ENCODE data around the gene SOX13. TPM values are rescaled to one million over a fixed set of nuclear protein-coding genes. Genes with fewer than 3 reads are reported as not detected.
A peak's percentile ranks its signal among the peaks of the same experiment; 100 is the strongest.

SOX13 gene
- under 1 TPM; 0.10 to 0.17 TPM for total RNA-seq

DNA sequence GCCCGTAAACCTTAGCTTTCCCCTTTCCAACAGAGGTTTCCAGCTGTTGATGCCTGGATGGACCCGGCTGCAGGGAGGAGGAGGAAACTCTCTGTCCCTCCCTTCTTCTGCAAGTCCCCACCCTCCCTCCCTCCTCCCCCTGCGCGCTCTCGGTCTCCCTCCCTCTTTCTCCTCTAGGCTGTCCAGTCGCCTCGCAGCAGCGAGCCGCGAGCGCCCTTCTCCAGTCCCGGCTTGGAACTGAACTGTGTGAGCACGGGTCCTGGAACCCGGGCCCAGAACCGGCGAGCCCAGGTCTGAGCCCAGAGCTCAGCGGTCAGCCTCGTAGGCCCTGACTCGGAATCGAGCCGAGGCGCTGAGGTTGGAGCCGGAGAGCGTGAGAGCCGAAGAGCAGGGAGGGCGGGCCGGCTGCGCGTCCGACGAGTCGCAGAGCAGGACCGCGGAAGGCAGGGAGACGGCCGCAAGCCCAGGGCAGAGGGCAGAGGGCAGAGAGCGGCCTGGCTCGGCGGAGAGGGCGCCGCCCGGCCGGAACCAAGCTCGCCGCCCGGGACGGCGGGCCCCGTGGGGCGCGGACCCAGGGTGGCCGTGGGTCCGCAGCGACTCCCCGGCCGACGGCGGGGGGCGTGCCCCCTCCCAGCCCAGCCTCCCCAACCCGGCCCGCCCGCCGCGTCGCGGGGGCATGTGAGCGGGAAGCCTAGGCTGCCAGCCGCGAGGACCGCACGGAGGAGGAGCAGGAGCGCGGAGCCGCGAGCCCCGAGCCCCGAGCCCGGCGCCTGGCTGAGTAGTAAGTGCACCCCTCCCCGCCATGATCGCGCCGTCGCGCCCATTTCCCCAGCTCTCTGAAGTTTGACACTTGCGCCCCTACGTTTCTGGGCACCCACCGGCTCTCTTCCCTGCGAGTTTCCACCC lies at the start of gene SOX13:
TSS of gene SOX13 (plus strand) at position 185 of the 906 bp plus-strand sequence. CDS start 39,801 bp downstream, outside the sequence.
- intact Hi-C loops (cut with micrococcal nuclease): no loop called here
- H3K36me3 Mint-ChIP-seq (ENCODE audit: low read depth): no peaks in the 10 kb centered on the region
- CTCF ChIA-PET: no interaction called here
- H3K4me3 Mint-ChIP-seq: peak within 1 kb of the TSS; percentile 67
- H3K9me3 Mint-ChIP-seq: no peaks in the 10 kb centered on the region
- H3K4me1 Mint-ChIP-seq (ENCODE audit: low read depth): peaks cover 18% of the 10 kb centered on the region
- peaks cover 59% of the 10 kb centered on the region for H3K27me3 Mint-ChIP-seq (ENCODE audit: low read depth)
- no peak within 1 kb of the TSS for H3K27ac Mint-ChIP-seq
- peak; percentile 14 for DNase-seq

GRCh38 chr1:204025917-204026707 lies 46.8 kb upstream of the SOX13 start:
- CTCF ChIA-PET: no interaction called here
- H3K27me3 Mint-ChIP-seq (ENCODE audit: low read depth): peaks cover 3% of the 10 kb centered on the region
- H3K4me3 Mint-ChIP-seq: no peak overlapping the region
- H3K4me1 Mint-ChIP-seq (ENCODE audit: low read depth): no peaks in the 10 kb centered on the region
- H3K9me3 Mint-ChIP-seq: no peaks in the 10 kb centered on the region
- no peak overlapping the region for H3K27ac Mint-ChIP-seq
- intact Hi-C loops (cut with micrococcal nuclease): no loop called here
- H3K36me3 Mint-ChIP-seq (ENCODE audit: low read depth): no peaks in the 10 kb centered on the region
- DNase-seq: no peak

DNA sequence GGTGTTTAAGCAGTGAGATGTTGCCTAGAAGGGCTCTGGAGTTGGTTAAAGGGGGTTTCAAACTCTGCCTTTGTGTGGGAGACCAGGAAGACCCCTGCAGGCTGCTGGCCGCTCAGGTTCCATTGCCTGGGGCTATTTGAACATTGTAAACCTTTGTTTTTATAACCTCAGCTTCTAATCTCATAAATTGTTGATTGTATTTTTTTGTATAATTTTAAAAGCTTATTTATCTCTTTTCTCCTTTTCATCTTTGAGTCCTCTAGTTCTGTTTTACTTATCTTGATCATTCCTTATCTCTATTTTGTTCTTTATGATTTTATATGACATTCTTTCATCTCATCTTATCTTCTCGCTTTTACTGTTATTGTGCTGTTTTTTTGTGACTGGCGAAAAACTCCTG lies 45.5 kb upstream of the SOX13 start:
- no peaks in the 10 kb centered on the region for H3K36me3 Mint-ChIP-seq (ENCODE audit: low read depth)
- H3K27me3 Mint-ChIP-seq (ENCODE audit: low read depth): peaks cover 6% of the 10 kb centered on the region
- H3K4me3 Mint-ChIP-seq: no peak overlapping the region
- H3K27ac Mint-ChIP-seq: no peak overlapping the region
- no peaks in the 10 kb centered on the region for H3K9me3 Mint-ChIP-seq
- intact Hi-C loops (cut with micrococcal nuclease): no loop called here
- CTCF ChIA-PET: no interaction called here
- DNase-seq: no peak
- H3K4me1 Mint-ChIP-seq (ENCODE audit: low read depth): no peaks in the 10 kb centered on the region

DNA sequence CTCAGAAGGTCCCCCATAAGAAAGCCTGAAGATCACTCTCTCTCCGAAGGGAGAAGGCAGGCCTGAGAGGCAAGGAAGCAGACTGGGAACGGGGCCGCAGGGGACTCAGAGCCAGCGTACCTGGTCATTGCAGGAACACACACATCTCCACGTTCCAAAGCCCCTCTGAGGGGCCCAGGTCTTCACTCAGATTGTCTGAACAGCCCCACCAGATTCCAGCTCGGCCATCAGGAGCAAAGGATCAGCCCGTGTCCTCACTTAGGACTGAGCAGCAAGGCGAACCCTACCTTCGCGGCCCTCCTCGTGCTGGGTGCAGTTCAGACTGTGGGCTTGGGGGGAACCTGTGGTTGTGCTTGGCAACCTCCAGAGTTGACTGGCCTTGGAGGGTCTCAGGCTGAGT lies 43.9 kb upstream of the SOX13 start:
- intact Hi-C loops (cut with micrococcal nuclease): no loop called here
- no peak overlapping the region for H3K4me3 Mint-ChIP-seq

DNA sequence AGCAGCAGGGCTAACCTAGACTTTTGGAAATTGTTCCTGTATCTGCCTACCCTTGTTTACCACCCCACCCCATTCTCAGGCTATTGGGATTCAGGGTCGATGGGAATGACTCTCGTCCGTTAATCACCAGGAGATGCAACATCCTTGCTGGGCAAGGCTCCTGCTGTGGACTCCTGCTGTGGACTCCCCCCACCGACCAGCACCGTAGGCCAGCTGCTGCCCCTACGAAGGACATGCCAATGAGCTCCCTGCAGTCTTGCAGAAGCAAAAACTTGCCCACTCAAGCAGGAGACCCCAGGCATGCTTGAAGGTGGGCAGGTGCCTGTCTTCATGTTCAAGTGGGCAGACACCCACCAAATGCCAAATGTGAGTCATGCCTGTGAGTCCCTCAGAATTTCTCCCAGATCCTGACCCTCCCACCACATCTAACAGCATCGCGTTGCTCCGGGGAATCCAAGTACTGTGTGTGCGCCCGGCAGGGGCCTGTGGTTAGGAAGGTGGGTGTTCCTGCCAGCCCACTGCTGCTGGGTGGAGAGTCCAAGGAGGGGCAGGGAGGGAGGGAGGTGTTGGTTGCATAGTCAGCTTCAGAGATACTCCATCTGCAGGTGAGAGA lies 41.7 kb upstream of the SOX13 start:
- DNase-seq: no peak
- H3K27ac Mint-ChIP-seq: no peak overlapping the region
- no peak overlapping the region for H3K4me3 Mint-ChIP-seq
- H3K9me3 Mint-ChIP-seq: no peaks in the 10 kb centered on the region
- H3K36me3 Mint-ChIP-seq (ENCODE audit: low read depth): no peaks in the 10 kb centered on the region
- intact Hi-C loops (cut with micrococcal nuclease): no loop called here
- H3K4me1 Mint-ChIP-seq (ENCODE audit: low read depth): no peaks in the 10 kb centered on the region
- peaks cover 6% of the 10 kb centered on the region for H3K27me3 Mint-ChIP-seq (ENCODE audit: low read depth)
- CTCF ChIA-PET: interaction anchor here (0.6 to 0.7 kb wide), 2 partner anchors 82 to 150 kb away, joined by 3 to 4 read pairs; no protein-coding TSS in a partner anchor

More for the DNA sequence above, 43.9 kb upstream of the SOX13 start:
- peaks cover 9% of the 10 kb centered on the region for H3K27me3 Mint-ChIP-seq (ENCODE audit: low read depth)
- no peak for DNase-seq
- no peaks in the 10 kb centered on the region for H3K4me1 Mint-ChIP-seq (ENCODE audit: low read depth)
- H3K27ac Mint-ChIP-seq: no peak overlapping the region
- no peaks in the 10 kb centered on the region for H3K36me3 Mint-ChIP-seq (ENCODE audit: low read depth)
- CTCF ChIA-PET: no interaction called here
- no peaks in the 10 kb centered on the region for H3K9me3 Mint-ChIP-seq

DNA sequence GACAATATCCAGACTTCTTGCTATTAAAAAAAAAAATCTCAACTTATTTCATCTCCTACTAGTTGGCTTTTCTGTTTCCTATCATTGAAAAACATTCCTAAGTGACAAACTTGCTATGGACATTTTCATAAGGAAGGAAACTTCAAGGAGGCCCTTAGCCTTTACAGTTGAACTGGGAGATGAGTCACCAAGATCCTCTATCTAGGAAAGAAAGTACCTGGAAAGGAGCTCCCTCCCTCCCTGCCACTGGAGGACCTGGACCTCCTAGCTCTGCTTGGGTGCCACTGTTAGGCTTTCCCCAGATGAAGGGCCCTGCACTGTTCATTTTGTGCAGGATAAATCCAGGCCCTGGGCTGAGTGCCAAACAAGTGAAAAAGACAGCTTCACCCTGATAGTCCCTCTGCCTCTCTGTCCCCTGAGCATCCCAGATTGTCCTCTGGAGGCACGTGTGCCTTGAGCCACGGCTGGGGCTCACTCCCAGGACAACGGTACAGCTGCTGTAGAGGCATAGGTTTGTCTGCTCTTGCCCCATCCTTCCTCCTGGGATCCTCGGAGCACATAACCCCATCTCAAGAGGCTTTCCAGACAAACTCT lies 40.2 kb upstream of the SOX13 start:
- Mint-ChIP-seq H3K27me3 (ENCODE audit: low read depth) (peaks cover 6% of the 10 kb centered on the region), H3K4me3 (no peak overlapping the region), H3K27ac (no peak overlapping the region), H3K4me1 (ENCODE audit: low read depth) (no peaks in the 10 kb centered on the region), H3K36me3 (ENCODE audit: low read depth) (no peaks in the 10 kb centered on the region), H3K9me3 (no peaks in the 10 kb centered on the region)
- intact Hi-C loops (cut with micrococcal nuclease): no loop called here
- no peak for DNase-seq
- CTCF ChIA-PET: interaction anchor here (0.7 kb wide), 2 partner anchors 125 to 176 kb away, joined by 4 to 6 read pairs; no protein-coding TSS in a partner anchor

DNA sequence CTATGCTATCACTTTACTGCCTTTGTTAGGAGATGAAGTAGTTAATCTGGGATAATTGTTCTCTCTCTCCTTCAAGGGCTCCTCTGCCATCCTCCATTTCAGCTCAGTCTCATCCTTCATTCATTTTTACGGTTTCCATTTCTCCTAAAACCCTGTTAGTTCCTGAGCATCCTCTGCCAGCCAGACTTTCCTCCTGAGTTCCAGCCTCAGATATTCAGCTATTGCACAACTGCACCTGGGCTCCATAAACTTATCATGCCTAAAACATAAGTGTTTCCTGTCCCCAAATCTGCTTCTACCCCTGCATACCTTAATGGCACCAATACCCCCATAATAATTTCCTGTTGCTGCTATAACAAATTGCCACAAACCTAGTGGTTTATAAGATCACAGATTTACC lies 39.6 kb upstream of the SOX13 start:
- DNase-seq: no peak
- Mint-ChIP-seq H3K27ac (no peak overlapping the region), H3K4me1 (ENCODE audit: low read depth) (no peaks in the 10 kb centered on the region), H3K4me3 (no peak overlapping the region), H3K36me3 (ENCODE audit: low read depth) (no peaks in the 10 kb centered on the region), H3K9me3 (no peaks in the 10 kb centered on the region), H3K27me3 (ENCODE audit: low read depth) (peaks cover 6% of the 10 kb centered on the region)
- intact Hi-C loops (cut with micrococcal nuclease): no loop called here
- CTCF ChIA-PET: interaction anchor here (0.7 kb wide), 1 partner anchor 175 kb away, joined by 6 read pairs; no protein-coding TSS in a partner anchor

DNA sequence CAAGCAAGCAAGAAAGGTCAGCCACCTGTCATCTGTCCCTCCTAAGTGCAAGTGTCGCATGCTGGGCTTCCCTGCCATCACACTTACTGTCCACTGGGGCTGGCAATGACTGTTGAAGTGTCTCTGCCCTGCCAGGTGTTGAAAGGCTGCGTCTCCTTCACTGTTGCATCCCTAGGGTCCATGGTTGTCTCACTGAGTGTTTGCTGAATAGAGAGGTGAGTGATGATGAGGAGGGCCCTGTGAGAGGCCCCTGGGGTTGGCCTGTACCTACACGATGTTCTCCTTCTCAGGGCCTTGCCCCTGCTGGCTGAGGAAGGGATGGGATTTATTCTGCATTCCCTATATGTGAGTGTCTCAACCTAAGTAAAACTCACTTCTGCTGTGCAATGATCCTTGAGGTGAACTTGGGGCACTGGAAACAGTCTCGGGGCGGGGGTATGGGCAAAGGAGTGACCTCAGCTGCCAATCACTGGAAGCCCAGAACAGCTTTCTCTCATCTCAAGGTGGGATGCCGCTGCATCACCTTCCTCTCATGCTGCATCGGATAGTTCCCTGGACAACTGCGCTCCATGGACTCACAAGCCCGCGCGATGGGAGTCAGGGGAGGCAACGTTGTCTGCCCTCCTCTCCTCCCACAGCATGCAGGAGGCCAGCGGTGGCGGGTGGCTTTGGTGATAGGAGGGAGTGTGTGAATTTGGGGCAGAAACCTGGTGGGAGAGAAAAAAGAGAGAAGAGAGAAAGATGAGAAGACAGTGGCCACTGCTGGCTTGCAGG lies 35.8 kb upstream of the SOX13 start:
- Mint-ChIP-seq H3K27me3 (ENCODE audit: low read depth) (peaks cover 4% of the 10 kb centered on the region), H3K4me1 (ENCODE audit: low read depth) (no peaks in the 10 kb centered on the region), H3K4me3 (no peak overlapping the region), H3K27ac (no peak overlapping the region), H3K9me3 (no peaks in the 10 kb centered on the region), H3K36me3 (ENCODE audit: low read depth) (no peaks in the 10 kb centered on the region)
- CTCF ChIA-PET: no interaction called here
- DNase-seq: no peak
- intact Hi-C loops (cut with micrococcal nuclease): no loop called here

DNA sequence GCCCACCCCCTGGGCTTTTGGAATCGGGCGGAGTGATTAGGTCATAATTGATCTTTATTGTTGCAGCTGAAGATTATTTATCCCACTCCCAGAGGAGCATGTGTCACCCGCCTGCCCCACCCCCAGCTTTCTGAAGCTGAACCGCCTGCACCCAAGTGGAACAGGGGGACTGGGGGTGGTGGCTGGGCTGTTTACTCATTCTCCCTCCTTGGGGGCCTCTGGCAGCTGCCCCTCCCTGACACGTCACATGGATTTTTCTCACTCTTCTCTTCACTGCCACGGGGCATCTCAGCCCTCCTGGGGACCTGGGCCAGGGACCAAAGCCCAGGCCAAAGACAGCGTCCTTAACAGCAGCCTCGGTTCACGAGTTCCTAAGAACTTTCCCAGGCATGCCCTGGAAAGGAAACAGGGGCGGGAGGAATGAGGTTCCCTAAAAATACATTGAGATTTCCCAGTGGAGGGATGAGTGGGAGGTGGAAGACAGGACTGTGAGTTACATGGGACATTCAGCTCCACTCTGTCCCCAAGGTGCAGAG lies 31.6 kb upstream of the SOX13 start:
- Mint-ChIP-seq H3K36me3 (ENCODE audit: low read depth) (no peaks in the 10 kb centered on the region), H3K27me3 (ENCODE audit: low read depth) (peaks cover 4% of the 10 kb centered on the region), H3K9me3 (no peaks in the 10 kb centered on the region), H3K27ac (no peak overlapping the region), H3K4me3 (no peak overlapping the region), H3K4me1 (ENCODE audit: low read depth) (no peaks in the 10 kb centered on the region)
- intact Hi-C loops (cut with micrococcal nuclease): loop anchor here (10.0 kb wide), 1 partner anchor 84 kb away; no protein-coding TSS in a partner anchor
- no peak for DNase-seq
- CTCF ChIA-PET: no interaction called here

DNA sequence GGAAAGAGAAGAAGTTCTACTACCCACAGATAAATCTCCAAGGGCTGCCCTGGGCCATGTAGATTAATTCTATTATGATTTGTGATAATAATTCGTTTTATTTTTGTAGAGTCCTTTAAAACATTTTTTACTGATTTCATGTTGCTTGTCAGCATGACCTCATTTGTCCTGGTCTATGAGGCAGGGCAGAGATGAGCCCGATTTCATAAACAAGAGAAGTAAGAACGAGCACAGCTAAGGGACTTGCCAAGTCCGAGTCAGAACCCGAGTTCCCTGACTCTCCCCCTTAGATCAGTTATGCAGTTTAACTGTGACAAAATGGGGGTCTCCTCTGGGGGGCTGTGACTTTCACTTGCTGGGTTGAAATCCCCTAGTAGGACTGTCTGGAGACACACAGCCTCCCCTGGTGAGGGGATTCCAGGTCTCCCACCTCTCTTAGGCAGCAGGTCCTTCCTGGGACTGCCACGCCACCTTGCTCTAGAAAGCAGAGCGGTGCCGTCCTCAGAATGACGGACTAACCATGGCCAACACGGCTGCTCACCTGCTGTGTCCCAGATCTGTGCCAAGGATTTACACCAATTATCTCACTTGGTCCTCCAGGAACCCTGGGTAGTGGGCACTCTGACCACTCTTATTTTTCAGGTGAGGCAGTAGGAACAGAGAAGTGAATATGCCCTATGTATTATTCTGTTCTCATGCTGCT lies 31.0 kb upstream of the SOX13 start:
- Mint-ChIP-seq H3K27ac (no peak overlapping the region), H3K36me3 (ENCODE audit: low read depth) (no peaks in the 10 kb centered on the region), H3K9me3 (no peaks in the 10 kb centered on the region), H3K4me1 (ENCODE audit: low read depth) (no peaks in the 10 kb centered on the region), H3K27me3 (ENCODE audit: low read depth) (peaks cover 4% of the 10 kb centered on the region), H3K4me3 (no peak overlapping the region)
- CTCF ChIA-PET: no interaction called here
- no peak for DNase-seq
- intact Hi-C loops (cut with micrococcal nuclease): loop anchor here (10.0 kb wide), 1 partner anchor 83 kb away; no protein-coding TSS in a partner anchor

GRCh38 chr1:204042516-204042915 lies 30.4 kb upstream of the SOX13 start:
- no peaks in the 10 kb centered on the region for H3K36me3 Mint-ChIP-seq (ENCODE audit: low read depth)
- DNase-seq: no peak
- H3K4me1 Mint-ChIP-seq (ENCODE audit: low read depth): no peaks in the 10 kb centered on the region
- H3K4me3 Mint-ChIP-seq: no peak overlapping the region
- intact Hi-C loops (cut with micrococcal nuclease): loop anchor here (10.0 kb wide), 1 partner anchor 82 kb away; no protein-coding TSS in a partner anchor
- H3K9me3 Mint-ChIP-seq: no peaks in the 10 kb centered on the region
- peaks cover 4% of the 10 kb centered on the region for H3K27me3 Mint-ChIP-seq (ENCODE audit: low read depth)
- CTCF ChIA-PET: interaction anchor here (0.9 kb wide), 1 partner anchor 17 kb away, joined by 3 read pairs; no protein-coding TSS in a partner anchor
- H3K27ac Mint-ChIP-seq: no peak overlapping the region

All from activated naive CD4-positive, alpha-beta T cell treated with anti-CD3 and anti-CD28 coated beads for 36 hours (primary cell).